BLaER1 treated with 17β-estradiol and CSF1 and Interleukin-3, amounts not matched to agents 10 nM and 100 nM (cell line): ENCODE measurements around the gene CNNM1.

Source experiments
- H3K27ac ChIP-seq, 11 experiments: shearing (Covaris generic); formaldehyde crosslinking; 2 replicates each; pipeline ENCODE4 v1.8.1; 2022
- H3K27me3 ChIP-seq, 11 experiments: shearing (Covaris generic); formaldehyde crosslinking; 2 replicates each; pipeline ENCODE4 v1.8.1; 2022
- H3K36me3 ChIP-seq, 11 experiments: shearing (Covaris generic); formaldehyde crosslinking; 2 replicates each; pipeline ENCODE4 v1.8.1; 2022
- H3K4me1 ChIP-seq, 10 experiments: shearing (Covaris generic); formaldehyde crosslinking; 2 replicates each; pipeline ENCODE4 v1.8.1; 2022
- H3K4me2 ChIP-seq, 11 experiments: shearing (Covaris generic); formaldehyde crosslinking; 2 replicates each; pipeline ENCODE4 v1.8.1; 2022
- H3K4me3 ChIP-seq, 10 experiments: shearing (Covaris generic); formaldehyde crosslinking; 2 replicates each; pipeline ENCODE4 v1.8.1; 2022
- H3K9ac ChIP-seq, 11 experiments: shearing (Covaris generic); formaldehyde crosslinking; 2 replicates each; pipeline ENCODE4 v1.8.1; 2022
- H3K9me3 ChIP-seq, 11 experiments: shearing (Covaris generic); formaldehyde crosslinking; replicated peaks in 1 of 11; 2 replicates each; pipeline ENCODE4 v1.8.1; 2022
- H4K20me1 ChIP-seq, 11 experiments: shearing (Covaris generic); formaldehyde crosslinking; 2 replicates each; pipeline ENCODE4 v1.8.1; 2022
- Cebpa-rat ChIP-seq, 11 experiments: shearing (Covaris generic); IDR thresholded peaks; 2 replicates each; pipeline ENCODE4 v1.8.1; 2022

CNNM1 gene

DNA sequence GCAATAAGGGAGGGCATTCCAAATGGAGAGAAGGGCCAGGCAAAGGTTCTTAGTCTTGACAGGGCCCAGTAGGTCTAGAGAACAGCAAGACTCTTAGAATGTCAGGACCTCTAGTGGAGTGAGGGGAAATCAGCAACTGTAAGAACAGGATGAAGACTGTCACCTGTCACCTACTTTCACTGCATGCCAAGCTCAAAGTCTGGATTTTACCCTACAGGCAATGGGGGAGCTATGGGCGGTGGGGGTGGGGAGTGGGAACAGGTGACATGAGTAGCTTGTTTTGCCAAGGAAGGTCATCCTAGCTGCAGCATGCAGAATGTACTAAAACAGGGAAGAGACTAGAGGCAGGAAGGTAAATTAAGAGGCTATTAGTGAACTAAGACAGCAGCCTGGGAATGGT is 82.9 kb downstream of the CNNM1 start:
- Histone ChIP-seq H3K36me3 (peaks cover 7 to 55% (median 36%) of the 10 kb centered on the region in 11 experiments), H3K9me3 (peaks cover 0 to 4% (median 2%) of the 10 kb centered on the region in 11 experiments; a peak in 6 of 22 replicates), H3K4me1 (peaks cover 0 to 9% (median 0%) of the 10 kb centered on the region in 10 experiments; a peak in 4 of 20 replicates), H3K27me3 (no peaks in the 10 kb centered on the region), H3K27ac (no peak overlapping the region), H3K4me3 (no peak overlapping the region), H3K4me2 (no peak overlapping the region), H4K20me1 (peaks cover 0 to 53% (median 6%) of the 10 kb centered on the region in 11 experiments; a peak in 9 of 22 replicates), H3K9ac (no peak overlapping the region)
- TF ChIP-seq Cebpa-rat (IDR thresholded peaks at IDR 0.05): no peak

DNA sequence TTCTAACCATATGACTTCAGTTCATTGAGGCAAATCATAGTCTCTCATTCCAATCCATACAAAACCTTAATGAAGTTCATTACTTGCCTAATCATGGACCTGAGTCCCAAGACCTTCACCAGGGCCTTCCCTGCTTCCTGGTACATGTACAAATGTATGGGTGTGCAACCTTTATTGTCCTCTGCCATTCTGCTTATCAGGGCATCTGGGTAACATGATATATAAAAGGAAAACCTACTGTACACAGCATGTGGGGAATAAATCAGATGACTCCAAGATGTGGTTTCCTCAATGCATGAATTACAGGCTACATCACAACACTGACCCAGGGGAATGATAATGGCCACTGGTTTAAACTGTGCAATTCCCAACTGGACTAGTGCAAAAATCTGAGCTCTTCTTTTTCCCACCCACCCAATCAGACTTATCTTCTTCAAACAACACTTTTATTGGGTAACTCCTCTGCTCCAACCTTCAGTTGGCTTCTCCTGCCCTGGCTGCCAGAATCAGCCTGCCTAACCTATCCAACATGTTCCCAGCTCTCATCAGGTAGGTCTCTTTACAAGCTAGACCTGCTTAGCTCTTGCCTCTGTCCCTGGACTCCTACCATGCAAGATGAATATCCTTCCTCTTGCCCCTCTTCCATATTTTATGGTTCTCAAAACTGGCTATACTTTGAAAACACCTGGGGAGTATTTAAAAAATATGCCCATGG is 89.9 kb downstream of the CNNM1 start:
- H3K4me3 ChIP-seq: no peak overlapping the region
- H3K4me1 ChIP-seq: no peaks in the 10 kb centered on the region
- no peak overlapping the region for H3K9ac ChIP-seq
- H3K27ac ChIP-seq: no peak overlapping the region
- peaks cover 0 to 12% (median 4%) of the 10 kb centered on the region in 11 experiments; a peak in 9 of 22 replicates for H3K9me3 ChIP-seq
- no peak for TF ChIP-seq Cebpa-rat (IDR thresholded peaks at IDR 0.05)
- H3K27me3 ChIP-seq: no peaks in the 10 kb centered on the region
- H3K36me3 ChIP-seq: peaks cover 41 to 73% (median 54%) of the 10 kb centered on the region in 11 experiments
- no peak overlapping the region for H3K4me2 ChIP-seq
- H4K20me1 ChIP-seq: peaks cover 0 to 61% (median 12%) of the 10 kb centered on the region in 11 experiments; a peak in 12 of 22 replicates

DNA sequence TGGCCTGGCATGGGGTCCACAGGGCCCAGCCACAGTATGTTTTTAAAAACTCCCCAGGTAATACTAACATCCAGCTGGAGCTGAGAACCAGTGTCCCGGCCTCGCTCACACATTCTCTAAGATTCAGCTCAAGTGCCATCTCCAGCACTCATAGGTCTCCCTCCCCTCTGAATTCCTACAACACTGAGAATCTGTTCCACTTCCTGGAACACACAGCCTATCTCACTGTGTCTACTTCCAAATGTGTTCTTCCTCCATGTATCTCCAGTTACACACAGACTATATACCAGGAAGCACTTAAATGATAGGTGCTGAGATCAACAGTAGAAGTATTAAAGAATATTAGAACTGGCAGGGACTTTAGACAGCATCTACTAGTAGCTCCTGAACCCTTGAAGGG is 90.5 kb downstream of the CNNM1 start:
- no peak overlapping the region for H3K4me3 ChIP-seq
- H3K27me3 ChIP-seq: no peaks in the 10 kb centered on the region
- TF ChIP-seq Cebpa-rat (IDR thresholded peaks at IDR 0.05): no peak
- no peak overlapping the region for H3K27ac ChIP-seq
- H3K9me3 ChIP-seq: peaks cover 0 to 12% (median 4%) of the 10 kb centered on the region in 11 experiments; a peak in 9 of 22 replicates
- H4K20me1 ChIP-seq: peaks cover 0 to 67% (median 13%) of the 10 kb centered on the region in 11 experiments; a peak in 12 of 22 replicates
- no peaks in the 10 kb centered on the region for H3K4me1 ChIP-seq
- H3K4me2 ChIP-seq: no peak overlapping the region
- H3K9ac ChIP-seq: no peak overlapping the region
- peaks cover 47 to 79% (median 60%) of the 10 kb centered on the region in 11 experiments for H3K36me3 ChIP-seq

DNA sequence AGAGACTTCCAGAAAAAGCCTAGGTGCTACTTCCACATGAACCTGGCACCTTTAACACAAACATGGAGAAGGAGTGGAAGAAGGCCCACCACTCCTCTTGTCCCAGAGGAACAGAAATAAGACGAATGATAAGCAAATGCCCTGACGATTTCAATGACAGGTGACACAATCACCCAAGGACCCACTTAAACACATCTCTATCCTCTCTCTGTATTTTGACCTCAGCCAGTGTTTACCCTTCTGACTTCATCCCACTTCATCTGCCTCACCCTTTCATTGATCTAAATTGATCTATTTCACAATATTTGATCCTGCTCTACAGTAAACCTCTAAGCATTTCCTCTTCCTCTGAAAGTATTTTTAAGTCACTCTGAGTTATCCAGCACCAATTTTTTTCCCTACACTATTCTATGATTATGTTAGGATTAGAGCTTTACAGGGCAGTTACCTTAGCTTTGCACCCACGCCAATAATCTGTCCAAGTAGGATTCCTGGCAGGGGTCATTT is 92.1 kb downstream of the CNNM1 start:
- Histone ChIP-seq H3K9ac (no peak overlapping the region), H3K27ac (no peak overlapping the region), H3K4me2 (no peak overlapping the region), H3K4me3 (no peak overlapping the region), H4K20me1 (peaks cover 0 to 83% (median 28%) of the 10 kb centered on the region in 11 experiments; a peak in 13 of 22 replicates), H3K4me1 (peaks cover 0 to 4% (median 0%) of the 10 kb centered on the region in 10 experiments; a peak in 2 of 20 replicates), H3K36me3 (peaks cover 61 to 90% (median 74%) of the 10 kb centered on the region in 11 experiments), H3K9me3 (peaks cover 0 to 10% (median 4%) of the 10 kb centered on the region in 11 experiments; a peak in 9 of 22 replicates), H3K27me3 (no peaks in the 10 kb centered on the region)
- TF ChIP-seq Cebpa-rat (IDR thresholded peaks at IDR 0.05): 0 out of 22 replicates have a peak, but pooled peaks of 1 of the 11 experiments have one; percentile 11

DNA sequence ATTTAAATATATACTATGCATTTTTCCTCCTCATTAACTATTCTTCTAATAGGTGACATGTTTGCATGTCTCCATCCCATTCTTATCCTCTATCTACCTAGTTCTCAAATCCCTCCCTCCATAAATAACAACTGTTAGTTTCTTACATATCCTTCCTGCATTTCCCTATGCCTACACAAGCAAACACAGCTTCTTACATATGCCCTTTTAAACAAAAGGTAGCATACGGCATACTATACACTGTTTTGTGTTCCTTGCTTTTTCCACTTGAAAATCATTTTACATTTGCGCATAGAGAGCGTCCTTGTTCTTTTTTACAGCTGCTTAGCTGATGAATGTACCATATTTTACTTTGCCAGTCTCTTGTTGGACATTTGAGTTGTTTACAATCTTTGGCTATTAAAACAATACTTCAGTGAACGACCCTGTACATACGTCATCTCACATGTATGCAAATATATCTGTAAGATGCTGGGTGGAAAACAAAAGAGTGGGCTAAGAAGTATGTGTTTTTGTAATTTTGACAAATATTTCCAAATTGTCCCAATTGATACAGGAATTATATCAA is 93.5 kb downstream of the CNNM1 start:
- peaks cover 61 to 91% (median 74%) of the 10 kb centered on the region in 11 experiments for H3K36me3 ChIP-seq

DNA sequence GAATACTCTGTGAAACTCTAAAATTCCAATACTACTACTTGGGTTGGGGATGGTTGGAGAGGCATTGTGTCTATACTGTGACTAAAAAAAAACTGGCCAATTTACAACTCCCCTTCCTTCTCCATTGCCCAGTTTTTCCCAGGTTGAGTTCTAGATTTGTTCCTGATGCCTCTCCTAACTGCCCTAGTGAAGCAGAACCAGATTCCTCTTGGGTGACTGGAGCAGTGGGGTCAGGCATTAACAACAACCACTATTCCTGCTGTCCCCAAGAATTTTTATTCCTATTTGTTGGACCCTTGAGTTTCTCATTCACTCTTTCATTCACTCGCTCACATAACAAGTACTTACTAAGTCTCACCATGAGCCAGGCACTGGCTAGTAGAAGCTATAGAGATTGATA is 95.5 kb downstream of the CNNM1 start:
- H3K9ac ChIP-seq: no peak overlapping the region
- H3K27me3 ChIP-seq: no peaks in the 10 kb centered on the region
- H3K4me3 ChIP-seq: no peak overlapping the region
- peaks cover 0 to 100% (median 32%) of the 10 kb centered on the region in 11 experiments; a peak in 13 of 22 replicates for H4K20me1 ChIP-seq
- H3K4me2 ChIP-seq: no peak overlapping the region
- H3K4me1 ChIP-seq: peaks cover 9 to 20% (median 14%) of the 10 kb centered on the region in 10 experiments
- no peak overlapping the region for H3K27ac ChIP-seq
- peaks cover 43 to 70% (median 56%) of the 10 kb centered on the region in 11 experiments for H3K36me3 ChIP-seq
- H3K9me3 ChIP-seq: no peaks in the 10 kb centered on the region
- no peak for TF ChIP-seq Cebpa-rat (IDR thresholded peaks at IDR 0.05)

More for the DNA sequence above, 93.5 kb downstream of the CNNM1 start:
- H3K9me3 ChIP-seq: peaks cover 0 to 9% (median 4%) of the 10 kb centered on the region in 11 experiments; a peak in 4 of 22 replicates
- H3K4me1 ChIP-seq: peaks cover 0 to 7% (median 0%) of the 10 kb centered on the region in 10 experiments; a peak in 2 of 20 replicates
- H3K27me3 ChIP-seq: no peaks in the 10 kb centered on the region
- H3K4me2 ChIP-seq: no peak overlapping the region
- TF ChIP-seq Cebpa-rat (IDR thresholded peaks at IDR 0.05): no peak
- H3K9ac ChIP-seq: no peak overlapping the region
- H3K4me3 ChIP-seq: no peak overlapping the region
- peaks cover 0 to 97% (median 32%) of the 10 kb centered on the region in 11 experiments; a peak in 13 of 22 replicates for H4K20me1 ChIP-seq
- no peak overlapping the region for H3K27ac ChIP-seq

DNA sequence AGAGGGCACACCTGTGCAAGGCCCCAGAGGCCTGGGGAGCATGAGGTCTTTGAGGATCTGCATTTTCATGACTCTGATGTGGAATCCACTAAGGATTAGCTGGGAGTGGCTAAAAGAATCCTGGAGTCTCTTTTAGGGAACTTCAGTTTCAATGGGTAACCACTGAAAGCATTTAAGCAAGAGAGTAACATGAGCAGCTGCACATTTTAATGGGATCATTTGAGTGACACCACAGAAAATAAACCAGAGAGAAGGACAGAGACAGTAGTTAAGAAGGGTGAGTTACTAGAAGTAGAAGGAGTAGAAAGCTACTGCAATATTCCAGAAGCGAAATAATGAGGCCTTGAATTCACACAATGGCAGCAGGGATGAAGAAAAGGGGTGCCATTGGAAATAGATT is 96.0 kb downstream of the CNNM1 start:
- H3K4me2 ChIP-seq: no peak overlapping the region
- no peak overlapping the region for H3K9ac ChIP-seq
- peaks cover 0 to 97% (median 32%) of the 10 kb centered on the region in 11 experiments; a peak in 13 of 22 replicates for H4K20me1 ChIP-seq
- H3K4me1 ChIP-seq: peaks cover 14 to 25% (median 19%) of the 10 kb centered on the region in 10 experiments
- no peak for TF ChIP-seq Cebpa-rat (IDR thresholded peaks at IDR 0.05)
- no peaks in the 10 kb centered on the region for H3K27me3 ChIP-seq
- H3K27ac ChIP-seq: no peak overlapping the region
- H3K9me3 ChIP-seq: no peaks in the 10 kb centered on the region
- peaks cover 37 to 65% (median 50%) of the 10 kb centered on the region in 11 experiments for H3K36me3 ChIP-seq
- no peak overlapping the region for H3K4me3 ChIP-seq

DNA sequence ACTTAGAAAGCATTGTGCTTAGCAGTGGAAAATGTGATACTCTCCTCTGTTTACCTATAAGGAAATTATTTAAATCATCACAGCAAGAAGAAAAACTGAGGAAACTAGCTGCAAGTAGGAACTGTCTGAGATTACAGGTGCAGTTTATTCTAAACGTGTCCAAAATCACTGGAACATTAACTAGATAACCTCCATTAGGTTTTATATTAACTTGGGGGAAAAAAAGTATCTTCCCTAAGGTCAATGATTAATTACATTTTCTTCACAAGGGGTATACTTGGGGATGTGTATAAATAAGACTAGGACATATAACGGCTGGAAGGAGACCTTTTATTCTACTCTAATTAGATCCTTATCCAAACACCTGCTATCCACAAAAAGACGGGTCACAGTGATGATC is 97.5 kb downstream of the CNNM1 start:
- peaks cover 28 to 50% (median 38%) of the 10 kb centered on the region in 11 experiments for H3K36me3 ChIP-seq
- peaks cover 17 to 31% (median 23%) of the 10 kb centered on the region in 10 experiments for H3K4me1 ChIP-seq
- H3K9ac ChIP-seq: no peak overlapping the region
- no peak overlapping the region for H3K27ac ChIP-seq
- H3K4me2 ChIP-seq: no peak overlapping the region
- peaks cover 0 to 82% (median 27%) of the 10 kb centered on the region in 11 experiments; a peak in 13 of 22 replicates for H4K20me1 ChIP-seq
- H3K27me3 ChIP-seq: no peaks in the 10 kb centered on the region
- TF ChIP-seq Cebpa-rat (IDR thresholded peaks at IDR 0.05): no peak
- no peaks in the 10 kb centered on the region for H3K9me3 ChIP-seq
- H3K4me3 ChIP-seq: no peak overlapping the region
